HG02884 (cell line): ENCODE data around the gene CCDC73.
"Not testable (repeated sequence)": the region's sequence is repeated elsewhere in the genome, so short reads cannot be mapped to it uniquely, and the experiment has no call there.

Experiments
- ATAC-seq: cut with Tn5 transposase; IDR thresholded peaks from one replicate; pipeline ENCODE4 v1.9.1; 2021; ENCODE audit warnings: mild to moderate bottlenecking, moderate library complexity; ENCODE audit not compliant: unreplicated experiment

CCDC73 gene

DNA sequence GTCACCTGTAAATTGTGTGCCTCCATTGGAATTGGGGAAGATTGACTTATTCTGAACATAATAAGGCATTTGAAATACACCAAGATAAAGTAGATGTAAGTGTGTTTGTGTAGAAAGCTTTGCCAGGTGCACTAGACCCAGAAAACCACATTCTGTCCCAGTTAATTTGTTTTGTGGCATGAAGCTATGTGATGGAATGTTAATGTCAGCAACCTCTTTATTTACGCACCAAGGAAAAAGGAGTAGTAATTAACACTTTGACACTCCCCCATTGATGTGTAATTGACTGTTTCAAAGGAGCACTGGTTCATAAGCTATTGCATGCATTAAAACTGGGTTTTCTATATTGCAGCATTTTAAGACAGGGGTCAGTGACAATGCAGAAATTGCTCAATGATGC is 196.5 kb downstream of the CCDC73 start:
- ATAC-seq = no peak

DNA sequence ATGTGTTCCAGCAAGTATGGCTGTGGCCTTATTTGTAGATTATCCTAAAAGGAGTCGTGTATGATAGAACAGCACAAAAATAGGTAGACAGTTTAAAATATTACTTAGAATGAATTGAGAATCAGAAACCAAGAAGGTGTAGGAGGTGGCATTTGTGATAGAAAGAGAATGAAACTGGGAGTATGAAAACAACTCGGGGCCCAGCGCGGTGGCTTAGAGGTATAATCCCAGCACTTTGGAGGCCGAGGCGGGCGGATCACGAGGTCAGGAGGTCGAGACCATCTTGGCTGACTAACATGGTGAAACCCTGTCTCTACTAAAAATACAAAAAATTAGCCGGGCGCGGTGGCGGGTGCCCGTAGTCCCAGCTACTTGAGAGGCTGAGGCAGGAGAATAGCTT is 198.3 kb downstream of the CCDC73 start:
- not testable (repeated sequence) for ATAC-seq

- ATAC-seq = no peak
Observed at GRCh38 chr11:32594272-32594671, 200.2 kb downstream of the CCDC73 start.

GRCh38 chr11:32586576-32587190 is 207.8 kb downstream of the CCDC73 start:
- no peak for ATAC-seq

- ATAC-seq = no peak
Observed at GRCh38 chr11:32584921-32585320, 209.5 kb downstream of the CCDC73 start.

DNA sequence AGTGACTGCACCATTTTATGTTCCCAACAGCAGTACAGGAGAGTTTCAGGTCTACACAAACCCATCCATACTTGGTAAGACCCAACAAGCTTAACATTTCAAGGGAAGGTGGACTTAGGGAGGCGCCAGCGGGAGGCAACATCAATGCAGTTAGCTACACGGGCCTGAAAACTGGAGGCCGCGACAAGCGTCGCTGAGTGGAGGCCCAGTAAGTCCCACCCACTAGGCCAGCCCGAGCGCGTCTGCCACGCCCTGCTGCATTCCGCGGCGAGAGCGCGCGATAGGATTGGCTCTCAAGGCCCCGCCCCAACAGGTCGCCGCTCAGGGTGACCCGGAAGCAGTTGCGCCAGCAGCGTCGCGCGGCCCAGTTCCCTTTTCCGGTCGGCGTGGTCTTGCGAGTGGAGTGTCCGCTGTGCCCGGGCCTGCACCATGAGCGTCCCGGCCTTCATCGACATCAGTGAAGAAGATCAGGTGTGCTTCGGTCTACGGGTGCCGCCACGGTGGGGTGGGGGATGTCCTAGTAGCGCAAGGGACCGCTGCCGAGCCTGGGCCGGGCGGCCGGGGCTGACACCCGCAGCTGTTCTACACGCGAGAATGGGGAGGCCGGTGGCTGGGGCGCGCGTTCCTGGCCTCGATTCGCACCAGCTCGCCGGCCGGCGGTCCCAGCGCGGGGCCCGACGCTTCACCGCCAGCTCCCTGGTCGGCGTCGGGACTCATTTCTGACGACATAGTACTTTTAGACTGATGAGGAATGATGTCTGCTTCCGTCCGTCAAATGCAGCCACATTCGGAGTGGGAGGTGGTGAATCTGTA is 210.8 kb downstream of the CCDC73 start, which contains the start of gene EIF3M:
EIF3M (plus strand) TSS at position 373 of the 813 bp plus-strand sequence; CDS start at position 430, 57 bp downstream.
- ATAC-seq = peak; percentile 96

- no peak for ATAC-seq
Observed at GRCh38 chr11:32581556-32581955, 212.9 kb downstream of the CCDC73 start.

DNA sequence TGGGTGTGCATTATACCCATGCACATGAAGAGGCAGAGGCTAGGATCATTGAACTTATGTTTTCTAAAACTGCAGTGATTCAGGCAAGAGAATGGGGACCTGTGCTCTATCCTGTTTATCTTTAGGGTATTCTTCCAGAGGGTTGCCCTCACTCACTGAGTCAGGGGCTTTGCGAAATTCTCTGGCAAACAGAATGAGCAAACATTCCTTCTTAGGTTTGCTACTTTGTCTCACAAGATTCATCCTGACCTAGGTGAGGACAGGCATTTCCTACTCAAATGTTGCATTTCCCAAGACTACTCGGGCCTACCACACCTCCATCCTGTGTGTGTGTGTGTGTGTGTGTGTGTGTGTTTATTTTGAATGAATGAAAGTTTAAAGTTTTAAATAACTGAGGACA is 213.5 kb downstream of the CCDC73 start:
- ATAC-seq = no peak

DNA sequence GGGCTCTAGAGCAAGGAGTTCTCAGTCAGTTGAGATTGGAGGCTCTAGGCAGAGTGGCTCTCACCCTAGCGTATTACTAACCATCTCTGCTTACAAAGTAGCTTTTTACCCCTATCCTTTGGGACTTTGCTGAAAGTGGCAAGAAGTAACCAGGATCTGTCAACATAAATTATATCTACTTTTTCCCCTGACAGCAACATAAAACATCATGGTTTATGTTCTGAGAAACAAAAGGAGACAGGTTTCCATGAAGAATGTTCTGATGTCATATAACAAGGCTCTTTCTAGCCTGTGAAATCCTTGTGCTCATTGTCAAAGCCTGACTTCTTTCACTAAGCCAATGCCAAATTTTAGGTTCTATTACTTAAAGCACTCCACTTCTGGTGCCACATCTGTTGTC is 218.0 kb downstream of the CCDC73 start:
- ATAC-seq = no peak

DNA sequence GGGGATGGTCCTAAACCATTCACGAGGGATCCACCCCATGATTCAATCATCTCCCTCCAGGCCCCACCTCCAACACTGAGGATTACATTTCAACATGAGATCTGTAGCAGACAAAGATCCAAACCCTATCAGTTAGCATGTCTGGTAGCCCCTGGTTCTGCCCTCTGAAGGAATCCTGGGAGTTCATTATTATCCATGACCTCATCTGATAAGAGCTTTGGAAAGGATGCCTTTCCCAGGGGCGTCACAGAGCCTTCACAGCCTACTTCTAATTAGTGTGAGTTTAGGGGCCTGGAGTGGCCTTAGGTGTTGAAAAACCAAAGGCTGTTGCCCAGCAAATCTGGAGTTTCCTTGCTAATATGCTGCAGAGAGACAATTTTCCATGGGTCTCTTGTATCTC is 219.4 kb downstream of the CCDC73 start:
- ATAC-seq = no peak

- ATAC-seq = no peak
Observed at GRCh38 chr11:32574421-32574820, 220.0 kb downstream of the CCDC73 start.

DNA sequence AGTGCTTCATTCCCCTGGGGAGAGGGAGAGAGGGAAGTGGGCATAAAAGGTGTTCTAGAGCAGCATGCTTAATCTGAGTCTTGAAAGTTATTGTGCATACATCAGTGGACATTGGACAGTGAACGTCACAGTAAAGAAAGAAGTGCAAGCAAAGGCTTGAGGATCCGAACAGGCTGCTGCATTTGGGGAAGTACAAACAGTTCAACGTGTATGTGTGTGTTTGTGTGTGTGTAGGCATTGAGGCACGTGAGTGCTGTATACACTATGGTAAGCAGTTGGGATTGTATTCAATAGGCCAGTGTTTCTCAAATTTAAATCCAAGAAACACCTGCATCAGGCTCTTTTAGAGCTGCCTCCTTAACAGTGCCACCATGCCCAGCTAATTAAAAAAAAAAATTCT is 221.2 kb downstream of the CCDC73 start:
- ATAC-seq = no peak

- ATAC-seq = no peak
Observed at GRCh38 chr11:32571039-32571438, 223.4 kb downstream of the CCDC73 start.

DNA sequence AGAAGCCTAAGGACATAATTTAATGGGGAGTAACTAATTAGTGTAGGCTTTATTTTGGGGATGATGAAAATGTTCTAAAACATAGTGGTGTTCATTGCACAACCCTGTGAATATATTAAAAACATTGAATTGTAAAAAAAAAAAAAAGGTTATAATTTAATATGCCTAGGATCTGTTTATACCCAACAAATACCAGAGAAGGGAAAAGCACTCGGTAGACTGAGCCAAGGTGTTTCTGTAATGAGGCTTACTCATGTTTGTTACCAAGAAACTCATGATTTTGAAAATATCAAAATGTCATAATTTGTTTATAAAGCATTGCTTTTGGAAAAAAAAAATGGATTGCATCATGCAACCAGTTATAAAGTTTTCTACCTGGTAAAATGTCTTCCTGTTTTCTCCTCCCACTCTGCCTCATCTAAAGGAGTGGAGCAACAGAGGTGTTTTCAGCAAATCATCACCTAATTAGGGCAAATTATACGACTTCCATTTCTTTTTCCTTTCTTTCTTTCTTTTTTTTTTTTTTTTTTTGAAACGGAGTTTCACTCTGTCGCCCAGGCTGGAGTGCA is 225.1 kb downstream of the CCDC73 start:
- ATAC-seq = no peak

- ATAC-seq = no peak
Observed at GRCh38 chr11:32567154-32567553, 227.3 kb downstream of the CCDC73 start.

DNA sequence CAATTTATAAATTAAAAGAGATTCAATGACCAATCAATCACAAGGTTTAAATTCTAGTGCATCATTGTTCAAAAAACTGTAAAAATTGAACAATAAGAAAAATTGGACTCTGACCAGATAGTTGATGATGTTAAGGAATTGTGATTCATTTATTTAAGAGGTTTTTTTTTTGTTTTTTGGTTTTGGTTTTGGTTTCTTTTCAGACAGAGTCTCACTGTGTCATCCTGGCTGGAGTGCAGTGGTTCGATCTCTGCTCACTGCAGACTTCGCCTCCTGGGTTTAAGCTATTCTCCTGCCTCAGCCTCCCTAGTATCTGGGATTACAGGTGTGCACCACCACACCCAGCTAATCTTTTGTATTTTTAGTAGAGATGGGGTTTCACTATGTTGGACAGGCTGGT is 227.9 kb downstream of the CCDC73 start:
- no peak for ATAC-seq

DNA sequence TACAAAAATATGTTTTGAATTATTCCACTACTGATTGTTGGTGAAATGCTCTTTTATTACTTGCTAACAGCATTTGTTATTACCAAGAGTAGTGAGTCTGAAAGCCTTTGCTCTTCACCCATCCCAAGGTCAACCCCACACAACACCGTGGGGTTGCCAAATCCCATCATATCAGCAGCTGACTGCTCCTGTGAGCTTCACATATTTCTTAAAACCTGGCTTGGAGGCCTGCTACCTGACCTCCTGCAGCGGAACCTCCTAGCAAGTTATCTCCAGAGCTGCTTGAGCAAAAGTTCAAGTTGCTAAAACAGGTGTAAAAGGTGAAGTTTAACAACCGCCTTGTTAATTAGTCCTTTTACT is 230.9 kb downstream of the CCDC73 start:
- ATAC-seq = no peak

DNA sequence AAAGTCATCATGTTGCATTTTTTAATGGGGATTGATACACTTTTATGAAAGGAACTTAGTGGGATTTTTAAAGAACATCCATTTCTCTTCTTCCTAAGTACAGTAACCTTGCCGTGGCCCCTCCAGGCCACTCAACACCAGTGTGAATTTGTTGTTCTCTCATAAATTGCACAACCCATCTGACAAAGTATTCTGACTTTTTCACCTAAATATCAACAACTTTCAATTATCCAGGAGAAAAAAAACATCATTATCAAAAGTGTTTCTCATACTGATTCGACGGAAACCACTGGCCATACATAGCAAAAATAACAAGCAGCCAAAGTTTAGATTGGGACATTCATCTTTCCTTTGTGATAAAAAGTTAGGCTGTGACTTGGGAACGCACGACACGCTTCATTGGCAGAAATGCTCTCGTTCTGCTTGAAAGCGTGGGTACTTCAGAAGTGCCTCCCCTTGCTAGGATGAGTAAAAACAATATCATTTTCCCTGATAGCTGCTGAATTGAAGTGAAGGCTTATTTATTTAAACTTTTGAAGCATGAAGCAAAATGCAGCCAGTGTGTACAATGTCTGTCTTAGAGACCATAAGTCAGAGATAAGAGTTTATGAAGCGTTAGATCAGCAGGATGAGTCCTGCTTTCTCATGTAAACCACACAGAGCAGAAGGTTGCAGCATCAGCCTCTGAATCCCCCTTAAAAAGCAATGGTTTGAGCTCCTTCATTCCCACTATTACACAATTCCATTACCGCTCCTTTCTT is 231.4 kb downstream of the CCDC73 start:
- no peak for ATAC-seq

DNA sequence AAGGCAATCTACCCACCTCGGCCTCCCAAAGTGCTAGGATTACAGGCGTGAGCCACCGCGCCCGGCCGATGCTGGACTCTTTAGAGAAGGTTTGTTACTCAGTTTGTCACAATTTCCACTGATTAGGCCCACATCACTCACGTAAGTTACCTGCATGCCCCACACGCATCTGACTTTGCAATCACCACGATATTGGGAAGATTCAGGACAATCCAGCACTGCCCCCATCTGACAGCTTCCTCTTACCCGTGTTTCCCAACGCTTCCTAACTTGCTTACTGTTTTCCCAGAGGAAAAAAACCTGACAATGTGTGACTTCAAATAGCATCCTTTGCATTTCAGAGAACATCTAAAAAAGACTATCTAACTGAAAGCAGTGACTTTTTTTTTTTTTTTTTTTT is 232.6 kb downstream of the CCDC73 start:
- no peak for ATAC-seq

DNA sequence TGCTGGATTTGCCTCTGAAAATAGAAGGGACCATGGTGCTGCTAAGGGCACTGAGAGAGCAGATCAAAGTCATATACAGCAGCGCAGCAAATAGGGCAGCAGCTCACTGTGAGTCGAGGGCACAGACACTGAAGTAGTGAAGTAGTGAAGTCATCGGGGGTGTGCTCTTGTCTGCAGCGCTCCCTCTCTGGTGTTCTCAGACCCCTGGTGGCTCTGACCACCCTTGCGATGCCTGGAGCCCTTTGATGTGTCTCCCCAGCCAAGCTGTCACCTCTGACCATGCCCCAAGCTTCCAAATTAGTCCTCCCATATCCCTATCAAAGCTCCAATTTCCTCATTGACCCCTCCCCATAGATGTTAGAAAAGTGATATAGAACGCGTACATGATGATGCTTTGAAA is 238.6 kb downstream of the CCDC73 start:
- no peak for ATAC-seq

DNA sequence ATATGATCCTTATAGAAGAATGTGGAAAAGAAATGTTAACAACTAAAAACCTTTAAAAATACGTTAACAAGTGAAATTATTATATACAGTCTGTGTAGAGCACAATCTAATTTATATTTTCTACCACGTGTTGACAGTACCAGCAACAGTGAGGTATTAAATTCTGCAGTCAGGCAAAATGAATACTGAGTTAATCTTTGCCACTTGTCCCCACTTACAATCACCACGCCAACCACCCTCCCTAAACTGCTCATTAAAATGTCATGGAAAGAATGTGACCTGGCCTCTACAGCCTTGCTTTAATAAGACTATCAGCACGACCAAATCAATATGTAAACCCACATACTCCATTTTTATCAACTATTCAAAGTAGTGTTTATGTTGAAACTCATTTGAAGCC is 239.4 kb downstream of the CCDC73 start:
- no peak for ATAC-seq
